H1 (cell line): ENCODE results near the gene WDR5.

Source experiments
- BRCA1 ChIP-seq: IDR thresholded peaks from 2 replicates; pipeline ENCODE4 v1.6.1; 2012; ENCODE audit warnings: low read depth, low read length, improper control_type of control experiment
- CHD2 ChIP-seq: IDR thresholded peaks from 2 replicates; pipeline ENCODE4 v1.6.1; 2012; ENCODE audit warnings: low read length, improper control_type of control experiment
- CTCF ChIP-seq, 3 experiments: IDR thresholded peaks; 1 replicate in 2 of 3; 2 replicates in 1 of 3; pipeline versions ENCODE4 v1.5.1 to v1.6.1; 2011; ENCODE audit warnings: low read length in 3 of 3, mild to moderate bottlenecking in 3 of 3, inconsistent platforms in 2 of 3, low read depth in 1 of 3, moderate library complexity in 1 of 3; ENCODE audit not compliant: insufficient read depth in 1 of 3; ENCODE audit errors: control extremely low read depth in 1 of 3
- GABPA ChIP-seq: IDR thresholded peaks from 2 replicates; pipeline ENCODE4 v1.6.1; 2011; ENCODE audit warnings: mild to moderate bottlenecking, low read length, moderate library complexity, borderline replicate concordance; ENCODE audit not compliant: insufficient read depth
- GTF2F1 ChIP-seq: IDR thresholded peaks from 2 replicates; pipeline ENCODE4 v1.6.1; 2012; ENCODE audit warnings: low read depth, low read length, improper control_type of control experiment, borderline replicate concordance
- HDAC6 ChIP-seq: IDR thresholded peaks from one replicate; pipeline ENCODE4 v1.7.1; 2012; ENCODE audit warnings: low read depth, mild to moderate bottlenecking, inconsistent platforms, low read length, moderate library complexity
- POLR2A ChIP-seq, 2 experiments: IDR thresholded peaks; 1 replicate in 1 of 2; 2 replicates in 1 of 2; pipeline ENCODE4 v1.6.1; 2011; ENCODE audit warnings: low read depth in 2 of 2, low read length in 2 of 2, mild to moderate bottlenecking in 2 of 2; ENCODE audit errors: control extremely low read depth in 1 of 2
- POU5F1 ChIP-seq: IDR thresholded peaks from 2 replicates; pipeline ENCODE4 v1.6.1; 2011; ENCODE audit warnings: low read depth, mild to moderate bottlenecking, low read length, moderate library complexity
- RAD21 ChIP-seq, 2 experiments: IDR thresholded peaks in 1 of 2; conservative IDR thresholded peaks in 1 of 2; 2 replicates each; pipeline ENCODE4 v1.6.1; 2011; ENCODE audit warnings: low read depth in 2 of 2, low read length in 2 of 2, improper control_type of control experiment in 1 of 2, inconsistent platforms in 1 of 2, mild to moderate bottlenecking in 1 of 2, moderate library complexity in 1 of 2
- RBBP5 ChIP-seq: IDR thresholded peaks from 2 replicates; pipeline ENCODE4 v1.7.1; 2012; ENCODE audit warnings: low read depth, mild to moderate bottlenecking, inconsistent platforms, low read length, moderate library complexity, borderline replicate concordance
- RXRA ChIP-seq: IDR thresholded peaks from 2 replicates; pipeline ENCODE4 v1.6.1; 2011; ENCODE audit warnings: low read depth, mild to moderate bottlenecking, low read length, moderate library complexity; ENCODE audit not compliant: insufficient read depth
- TBP ChIP-seq: IDR thresholded peaks from 2 replicates; pipeline ENCODE4 v1.6.1; 2011; ENCODE audit warnings: low read depth, low read length, improper control_type of control experiment
- ZNF274 ChIP-seq: IDR thresholded peaks from 2 replicates; pipeline ENCODE4 v1.7.0; 2012; ENCODE audit warnings: low read length, borderline replicate concordance; ENCODE audit errors: extremely low read depth

- TF ChIP-seq RAD21 (IDR thresholded peaks at IDR 0.05 in 1 of 2, conservative IDR thresholded peaks at IDR 0.05 in 1 of 2; ENCODE audit: low read depth in 2 of 2, low read length in 2 of 2) (no peak), CTCF (IDR thresholded peaks at IDR 0.05; ENCODE audit: control extremely low read depth in 1 of 3, insufficient read depth in 1 of 3, low read depth in 1 of 3, low read length in 3 of 3) (no peak), GABPA (no peak), HDAC6 (no peak), CHD2 (no peak), POLR2A (IDR thresholded peaks at IDR 0.05; ENCODE audit: control extremely low read depth in 1 of 2, low read depth in 2 of 2, low read length in 2 of 2) (no peak), RBBP5 (no peak), BRCA1 (no peak), RXRA (no peak), ZNF274 (no peak), GTF2F1 (no peak), POU5F1 (no peak), TBP (no peak)
These were observed 45.8 kb downstream of the WDR5 start for GRCh38 chr9:134181648-134182034.
